Dedifferentiated amniotic fluid mesenchymal stem cell (primary cell): ENCODE results near the gene SPO11.

Experiments used
- DNase-seq: peaks from one replicate; pipeline ENCODE4 v3.0.0-alpha.2; 2016; ENCODE audit errors: extremely low spot score

Gene SPO11

DNA sequence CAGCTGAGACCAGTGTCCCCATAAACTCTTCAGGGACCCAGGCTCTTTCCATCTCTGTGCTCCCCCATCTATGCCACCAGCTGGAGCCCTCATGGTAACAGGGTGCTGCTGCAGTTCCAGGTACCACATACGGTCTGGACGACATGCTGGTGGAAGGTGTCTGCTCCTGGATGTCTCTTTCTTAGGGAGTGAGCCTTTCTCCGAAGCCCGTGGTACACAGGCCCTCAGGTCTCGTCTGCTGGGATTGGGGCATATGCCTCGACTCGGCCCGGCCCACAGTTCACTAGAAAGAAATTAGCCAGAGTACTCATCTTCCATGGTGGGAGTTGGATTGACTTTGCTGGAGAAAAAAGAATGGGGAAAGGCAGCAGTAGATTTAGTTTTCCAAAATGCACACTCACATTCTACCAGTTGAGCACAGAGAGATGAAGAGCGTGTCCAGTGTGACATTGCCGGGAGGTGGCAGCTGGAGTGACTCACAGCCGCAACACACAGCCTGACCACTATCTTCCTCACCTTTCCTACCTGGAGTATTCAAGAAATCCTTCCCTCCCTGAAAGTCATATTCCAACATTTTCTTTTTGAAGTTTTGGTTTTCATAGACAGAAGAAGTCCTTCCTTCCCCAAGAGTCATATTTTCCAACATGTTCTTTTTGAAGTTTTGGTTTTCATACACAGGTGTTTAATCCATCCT, 18.6 kb upstream of the SPO11 start:
- DNase-seq: no peak

DNA sequence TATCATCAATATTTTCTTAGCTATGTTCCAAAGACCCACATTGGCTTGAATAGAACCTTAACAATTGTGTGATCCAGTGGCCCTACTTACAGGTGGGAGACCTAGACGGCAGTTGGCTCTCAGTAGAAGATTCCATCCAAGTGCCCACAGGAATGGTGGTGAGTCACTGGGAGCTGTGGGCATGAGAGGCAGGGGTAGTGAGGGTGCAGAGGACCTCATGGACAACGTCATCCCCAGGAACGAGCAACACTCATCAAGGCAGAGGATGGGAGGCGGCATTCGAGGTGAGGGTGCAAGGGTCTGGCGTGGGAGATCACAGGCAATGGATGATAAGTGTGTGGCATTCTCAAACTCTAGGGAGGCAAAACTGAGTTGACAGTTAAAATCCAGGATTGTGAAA, 17.5 kb upstream of the SPO11 start:
- DNase-seq: no peak

DNA sequence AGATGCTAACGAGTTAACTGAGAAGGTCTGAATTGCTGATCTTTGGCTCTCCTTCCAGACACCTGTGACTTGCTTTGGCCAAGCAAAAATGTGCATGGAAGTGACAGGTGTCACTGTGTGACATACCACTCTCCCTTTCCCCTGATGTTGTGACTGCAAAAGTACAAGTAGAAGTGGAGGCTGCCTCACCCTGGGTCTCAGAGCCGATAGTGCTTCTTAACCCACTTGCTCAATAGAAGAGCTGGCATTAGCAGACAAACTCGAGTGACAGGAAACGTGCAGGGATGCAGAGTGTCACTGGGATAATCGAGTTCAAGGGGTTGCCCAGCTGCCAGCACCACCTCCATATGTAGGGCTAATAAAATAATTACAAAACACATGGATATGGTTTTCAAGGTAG, 16.4 kb upstream of the SPO11 start:
- DNase-seq: no peak

DNA sequence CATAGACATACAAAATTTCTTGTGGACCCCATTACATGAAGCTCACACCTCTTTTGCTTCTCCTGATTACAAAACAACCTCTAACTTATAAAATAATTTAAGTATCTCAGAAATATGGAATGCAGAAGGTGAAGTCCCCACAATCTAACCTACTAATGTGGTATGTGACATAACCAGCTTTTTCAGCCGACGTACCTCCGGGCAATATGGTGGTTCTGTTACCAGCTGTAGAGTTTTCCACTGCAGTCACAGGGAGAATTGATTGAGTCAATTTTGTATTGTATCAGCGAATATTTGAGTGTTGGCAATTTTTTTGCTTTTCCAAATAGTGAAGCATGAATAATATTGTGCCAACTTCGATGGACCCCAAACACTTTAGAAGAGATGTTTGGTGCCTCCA, 15.7 kb upstream of the SPO11 start:
- DNase-seq: no peak

DNA sequence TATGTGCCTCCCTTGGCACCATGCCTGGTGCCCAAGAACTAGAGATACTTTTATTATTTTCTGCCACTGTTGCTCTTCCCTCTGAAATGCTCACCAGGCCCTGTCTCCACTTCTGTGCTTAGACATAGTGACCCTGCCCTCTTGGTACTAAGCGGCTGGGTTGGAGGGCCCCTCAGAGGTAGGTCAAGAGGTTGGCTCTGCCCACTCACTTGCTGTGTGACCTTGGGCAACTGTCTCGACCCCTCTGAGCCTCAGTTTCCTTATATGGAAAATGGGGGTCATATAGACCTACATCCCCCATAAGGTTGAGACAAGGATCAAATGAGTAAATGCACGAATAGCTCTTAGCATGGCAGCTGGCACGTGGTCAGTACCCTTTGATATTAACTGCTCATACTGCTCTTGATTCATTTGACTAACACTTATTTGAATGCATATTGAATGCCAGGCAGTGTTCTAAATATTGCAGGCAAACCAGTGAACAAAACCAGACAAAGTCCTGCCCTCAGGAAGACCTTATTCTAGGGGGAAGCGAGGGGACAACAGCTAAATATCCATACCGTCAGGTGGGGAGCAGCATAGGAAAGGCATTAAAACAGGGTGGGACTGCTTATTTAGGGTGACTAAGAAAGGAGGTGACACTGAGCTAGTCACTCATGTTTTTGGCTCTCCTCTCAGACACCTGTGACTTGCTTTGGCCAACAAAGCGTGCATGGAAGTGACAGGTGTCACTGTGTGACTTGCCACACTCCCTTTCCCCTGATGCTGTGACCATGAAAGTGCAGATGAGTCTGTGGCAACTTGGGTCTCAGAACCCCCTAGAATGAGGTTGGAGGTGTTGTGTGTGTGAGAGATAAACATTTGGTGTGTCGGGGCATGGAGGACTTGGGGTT, 14.3 kb upstream of the SPO11 start:
- DNase-seq: no peak

DNA sequence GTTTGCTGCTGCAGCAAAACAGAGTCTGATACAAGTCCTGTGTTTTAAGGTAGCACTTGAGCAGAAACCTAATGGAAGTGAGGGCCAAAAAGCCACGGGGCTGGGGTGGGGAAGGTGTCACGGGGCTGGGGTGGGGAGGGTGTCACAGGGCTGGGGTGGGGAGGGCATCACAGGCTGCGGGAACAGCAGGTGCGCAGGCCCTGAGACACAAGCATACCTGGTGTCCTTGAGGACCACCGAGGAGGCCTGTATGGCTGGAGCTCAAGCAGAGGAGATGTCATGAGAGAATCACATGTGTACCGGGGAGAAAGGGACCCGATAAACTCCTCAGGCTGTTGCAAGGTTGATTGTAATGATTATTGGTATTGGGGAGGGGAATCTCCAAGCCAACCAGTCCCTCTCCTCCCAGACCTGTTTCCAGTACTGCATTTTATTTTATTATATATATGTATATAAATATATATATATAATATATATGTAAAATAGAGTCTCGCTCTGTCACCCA, 13.6 kb upstream of the SPO11 start:
- DNase-seq: no peak

DNA sequence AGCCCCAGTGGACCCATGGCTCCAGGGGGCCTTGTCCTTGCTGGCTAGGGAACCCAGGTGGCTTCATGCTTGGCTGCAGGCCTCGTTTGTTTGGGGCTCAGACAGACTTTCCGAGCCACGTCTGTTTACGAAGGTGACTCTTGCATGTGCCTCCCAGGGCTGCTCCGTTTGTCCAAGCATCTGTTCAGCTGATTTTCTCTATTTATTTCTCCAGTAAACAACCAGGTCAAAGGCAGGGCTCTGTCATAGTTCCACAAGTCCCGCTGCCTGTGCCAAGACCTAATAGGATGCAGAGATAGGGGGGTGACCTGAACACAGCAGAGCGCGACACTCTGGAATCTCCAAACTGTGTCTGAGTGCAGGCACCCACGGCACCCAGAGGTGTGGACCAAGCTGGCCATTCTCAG, 12.8 kb upstream of the SPO11 start:
- DNase-seq: no peak

DNA sequence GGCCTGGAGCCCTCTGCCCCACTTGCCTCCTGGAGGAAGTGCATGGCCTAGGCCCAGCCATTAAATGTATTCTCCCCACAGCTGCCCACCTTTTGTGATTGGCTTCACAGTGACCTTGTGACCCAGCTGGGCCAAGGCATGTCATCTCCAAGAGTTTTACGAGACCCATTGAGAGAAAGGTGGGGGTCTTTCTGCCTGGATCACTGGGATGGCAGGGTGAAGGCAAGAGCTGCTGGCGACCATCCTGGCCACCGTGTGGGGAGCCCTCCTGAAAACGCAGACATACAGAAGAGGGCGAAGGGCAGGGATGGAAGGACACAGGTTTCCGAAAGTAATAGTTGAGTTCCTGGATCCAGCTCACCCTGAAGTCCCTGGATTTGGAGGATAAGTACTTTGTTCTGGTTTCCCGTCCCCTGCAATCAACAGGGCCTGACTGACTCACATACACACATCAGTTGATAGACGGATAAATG, 12.3 kb upstream of the SPO11 start:
- no peak for DNase-seq

DNA sequence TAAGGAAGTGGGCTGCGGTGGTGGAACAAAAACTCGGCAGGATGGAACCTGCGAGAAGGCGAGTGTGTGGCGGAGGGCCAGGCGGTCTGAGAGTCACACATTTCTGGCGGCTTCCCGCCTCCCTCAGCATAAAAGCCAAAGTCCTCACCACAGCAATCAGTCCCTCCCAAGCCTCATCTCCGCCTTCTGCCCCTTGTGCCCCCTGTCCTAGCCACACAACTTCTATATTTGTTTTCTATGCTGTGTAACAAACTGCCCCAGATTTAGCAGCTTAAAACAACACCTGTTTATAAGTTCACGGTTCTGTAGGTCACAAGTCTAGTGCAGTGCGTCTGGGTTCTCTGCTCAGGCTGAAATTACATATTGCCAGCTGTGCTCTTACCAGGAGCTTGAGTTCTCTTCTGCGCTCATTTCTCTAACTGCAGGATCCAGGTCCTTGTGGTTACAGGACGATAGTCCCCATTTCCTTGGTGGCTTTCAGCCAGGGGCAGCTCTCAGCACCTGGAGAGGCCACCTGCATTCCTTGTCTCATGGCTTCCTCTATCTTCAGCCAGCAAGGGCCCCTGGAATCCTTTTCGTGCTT, 11.7 kb upstream of the SPO11 start:
- DNase-seq: no peak

DNA sequence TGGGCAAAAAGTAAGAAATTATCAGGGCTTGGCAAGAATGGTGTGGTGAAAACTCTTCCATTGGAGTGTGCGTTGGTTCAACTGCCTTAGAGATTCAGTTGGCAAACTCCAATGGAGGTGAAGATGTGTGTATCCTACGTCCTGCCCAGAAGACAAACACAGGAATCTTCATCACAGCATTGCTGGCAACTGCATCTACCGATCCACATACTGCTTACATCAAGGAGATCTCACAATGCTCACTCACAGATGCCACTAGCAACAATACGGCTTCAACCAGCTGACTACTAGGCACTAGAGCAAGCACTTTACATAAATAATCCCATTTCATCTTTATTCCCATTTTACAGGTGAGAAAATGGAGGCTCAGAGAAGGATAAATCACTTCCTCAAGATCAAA, 10.0 kb upstream of the SPO11 start:
- DNase-seq: no peak

DNA sequence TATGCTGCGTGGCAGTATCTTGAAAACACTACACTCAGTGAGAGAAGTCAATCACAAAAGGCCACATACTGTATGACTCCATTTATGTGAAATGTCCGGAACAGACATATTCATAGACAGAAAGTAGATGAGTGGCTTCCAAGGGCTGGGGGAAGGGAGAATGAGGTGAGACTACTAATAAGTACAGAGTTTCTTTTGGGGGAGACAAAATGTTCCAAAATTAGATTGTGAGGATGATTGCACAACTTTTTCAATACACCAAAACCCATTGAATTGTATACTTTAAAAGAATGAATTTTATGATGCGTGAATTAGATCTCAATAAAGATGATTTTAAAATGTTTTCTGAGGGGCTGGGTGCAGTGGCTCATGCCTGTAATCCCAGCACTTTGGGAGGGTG, 9.2 kb upstream of the SPO11 start:
- no peak for DNase-seq

DNA sequence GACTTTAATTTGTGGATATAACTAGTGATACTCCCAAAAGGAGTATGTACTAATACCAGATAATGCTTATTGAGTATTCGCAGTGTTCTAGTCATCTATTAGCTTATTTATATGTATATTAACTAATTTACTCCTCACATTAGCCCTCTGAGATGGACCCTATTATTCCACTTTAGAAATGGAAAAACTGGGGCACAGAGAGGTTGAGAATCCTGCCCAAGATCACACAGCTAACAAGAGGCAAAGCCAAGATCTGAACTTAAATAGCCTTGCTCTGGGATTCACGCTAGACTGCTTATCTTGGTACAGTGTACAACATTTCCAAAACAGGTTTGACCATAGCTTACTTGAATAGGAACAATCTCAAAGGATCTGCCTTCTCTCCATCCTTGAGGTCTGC, 8.5 kb upstream of the SPO11 start:
- DNase-seq: no peak

DNA sequence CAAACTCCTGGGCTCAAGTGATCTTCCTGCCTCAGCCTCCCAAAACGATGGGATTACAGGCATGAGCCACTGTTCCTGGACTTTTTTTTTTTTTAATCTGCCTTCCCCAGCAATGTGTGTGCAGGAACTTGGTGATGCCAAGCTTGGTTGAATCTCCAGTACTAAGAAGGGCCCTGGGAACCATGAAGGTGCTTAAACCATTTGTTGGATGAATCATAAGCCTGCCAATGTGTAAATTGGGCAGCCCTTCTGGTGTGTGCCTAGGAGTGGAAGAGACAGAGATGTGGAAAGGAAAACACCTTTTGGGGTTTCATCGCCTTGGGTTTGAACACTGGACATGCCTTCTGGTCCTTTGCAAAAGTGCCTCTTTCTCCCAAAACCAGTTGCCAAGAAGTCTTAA, 7.1 kb upstream of the SPO11 start:
- DNase-seq: no peak

DNA sequence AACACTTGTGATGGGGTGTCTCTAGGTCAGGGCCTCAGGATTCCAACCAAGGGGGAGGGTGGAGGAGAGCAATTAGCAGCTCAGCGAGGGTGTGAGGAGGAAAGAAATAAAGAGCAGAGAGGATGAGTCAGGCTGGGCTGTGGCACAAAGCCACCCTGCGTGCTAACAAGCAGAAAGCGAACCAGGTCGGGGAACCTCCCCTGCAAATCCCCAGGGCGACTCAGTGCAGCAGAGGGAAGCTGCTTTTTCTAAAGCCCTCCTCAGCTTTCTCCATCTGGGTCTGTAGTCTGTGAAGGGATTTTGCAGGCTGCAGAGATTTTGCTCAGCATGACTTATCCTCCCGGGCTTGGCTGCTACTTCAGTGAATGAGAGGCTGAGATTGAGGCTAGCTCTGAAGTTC, 6.6 kb upstream of the SPO11 start:
- DNase-seq: no peak

DNA sequence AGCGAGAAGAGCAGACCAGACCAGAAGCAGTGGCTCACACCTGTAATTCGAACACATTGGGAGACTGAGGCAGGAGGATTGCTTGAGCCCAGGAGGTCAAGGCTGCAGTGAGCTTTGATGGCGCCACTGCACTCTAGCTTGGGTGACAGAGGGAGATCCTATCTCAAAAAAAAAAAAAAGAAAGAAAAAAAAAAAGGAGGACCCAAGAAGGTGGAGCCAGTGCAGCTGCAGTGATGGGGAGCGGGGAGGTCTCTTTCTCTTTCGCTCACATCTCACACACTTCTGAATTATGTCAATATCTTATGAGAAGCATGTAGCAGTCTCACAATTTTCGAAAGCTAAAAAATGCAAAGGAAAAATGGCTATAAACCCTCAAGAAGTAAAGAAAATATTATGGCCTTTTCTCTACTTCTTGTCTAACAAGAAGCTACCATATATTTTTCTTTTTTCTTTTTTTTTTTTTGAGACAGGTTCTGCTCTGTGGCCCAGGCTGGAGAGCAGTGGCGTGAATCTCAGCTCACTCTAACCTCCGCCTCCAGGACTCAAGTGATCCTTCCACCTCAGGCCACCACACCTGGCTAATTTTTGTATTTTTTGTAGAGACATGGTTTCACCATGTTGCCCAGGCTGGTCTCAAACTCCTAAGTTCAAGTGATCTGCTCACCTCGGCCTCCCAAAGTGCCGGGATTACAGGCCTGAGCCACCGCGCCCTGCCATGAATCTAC, 3.8 kb upstream of the SPO11 start:
- no peak for DNase-seq

DNA sequence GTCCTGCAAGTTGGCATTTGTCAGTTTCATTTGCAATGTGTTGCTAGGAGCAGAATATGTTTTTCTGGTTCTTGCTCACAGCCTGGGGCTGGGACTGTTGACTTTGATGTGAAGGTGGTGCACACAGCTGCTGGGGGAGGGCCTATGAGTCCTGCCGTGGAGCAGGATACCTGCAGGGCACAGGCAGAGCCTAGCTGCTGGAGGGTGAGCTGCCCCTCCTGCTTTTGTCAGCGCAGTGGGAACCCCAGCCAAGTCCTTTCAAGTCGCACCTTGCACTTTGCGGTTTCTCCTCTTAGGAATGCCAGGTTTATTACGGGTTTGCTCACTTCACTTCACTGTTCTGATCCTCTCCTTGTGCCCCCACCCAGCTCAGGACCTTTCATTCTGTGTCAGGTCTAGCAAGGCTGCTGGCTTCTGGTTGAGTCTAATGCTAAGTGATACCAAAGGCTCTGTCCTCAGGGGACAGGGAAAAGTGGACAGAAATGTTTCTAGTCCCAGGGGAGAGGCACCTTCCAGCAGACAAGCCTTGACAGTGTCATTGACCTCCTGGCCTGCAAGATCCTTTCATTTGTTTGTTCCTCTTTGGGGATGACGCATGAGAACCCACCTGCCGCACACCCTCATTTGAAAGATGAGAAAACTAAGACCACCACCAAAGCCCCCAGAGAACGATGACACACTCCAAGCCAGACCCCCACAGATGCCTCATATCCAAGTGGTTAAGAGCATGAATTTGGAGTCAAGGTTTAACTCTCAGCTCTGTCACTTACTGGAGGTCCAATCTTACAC, 2.7 kb upstream of the SPO11 start:
- no peak for DNase-seq

DNA sequence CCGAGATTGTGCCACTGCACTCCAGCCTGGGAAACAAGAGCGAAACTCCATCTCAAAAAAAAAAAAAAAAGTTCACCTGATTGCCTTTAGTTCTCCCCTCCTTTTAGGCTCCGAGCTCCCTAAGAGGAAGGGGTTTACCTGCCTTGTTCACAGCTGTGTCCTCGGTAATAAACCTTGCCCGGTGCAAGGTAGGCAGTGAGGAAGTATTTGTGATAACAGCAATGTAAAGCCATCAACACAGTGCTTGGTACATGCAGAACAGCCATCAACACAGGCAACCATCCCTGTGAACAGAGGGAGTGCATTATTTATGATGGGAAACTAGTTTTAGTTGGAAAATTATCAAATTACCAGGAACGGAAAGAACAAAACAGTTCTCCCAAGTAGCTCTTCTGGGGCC, 1.8 kb upstream of the SPO11 start:
- DNase-seq: no peak

DNA sequence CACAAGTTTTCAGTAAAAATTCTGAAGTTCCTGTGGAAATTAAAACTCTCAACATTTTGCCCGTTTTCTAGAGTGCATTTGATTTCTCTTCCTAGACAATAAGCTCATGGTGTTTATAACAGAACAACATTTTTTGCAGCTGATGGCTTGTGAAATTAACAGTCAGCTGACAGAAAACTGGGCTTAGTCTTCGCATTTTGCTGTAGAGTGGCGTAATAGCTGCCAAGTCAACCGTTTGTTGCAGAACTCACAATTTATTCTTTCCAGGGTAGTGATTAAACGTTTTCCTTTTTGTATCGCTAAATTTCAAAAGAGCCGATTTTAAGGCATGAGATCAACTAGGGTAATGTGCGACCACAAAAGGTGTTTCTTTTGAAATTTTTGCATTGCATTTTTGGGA, 1.4 kb downstream of the SPO11 start:
- no peak for DNase-seq

DNA sequence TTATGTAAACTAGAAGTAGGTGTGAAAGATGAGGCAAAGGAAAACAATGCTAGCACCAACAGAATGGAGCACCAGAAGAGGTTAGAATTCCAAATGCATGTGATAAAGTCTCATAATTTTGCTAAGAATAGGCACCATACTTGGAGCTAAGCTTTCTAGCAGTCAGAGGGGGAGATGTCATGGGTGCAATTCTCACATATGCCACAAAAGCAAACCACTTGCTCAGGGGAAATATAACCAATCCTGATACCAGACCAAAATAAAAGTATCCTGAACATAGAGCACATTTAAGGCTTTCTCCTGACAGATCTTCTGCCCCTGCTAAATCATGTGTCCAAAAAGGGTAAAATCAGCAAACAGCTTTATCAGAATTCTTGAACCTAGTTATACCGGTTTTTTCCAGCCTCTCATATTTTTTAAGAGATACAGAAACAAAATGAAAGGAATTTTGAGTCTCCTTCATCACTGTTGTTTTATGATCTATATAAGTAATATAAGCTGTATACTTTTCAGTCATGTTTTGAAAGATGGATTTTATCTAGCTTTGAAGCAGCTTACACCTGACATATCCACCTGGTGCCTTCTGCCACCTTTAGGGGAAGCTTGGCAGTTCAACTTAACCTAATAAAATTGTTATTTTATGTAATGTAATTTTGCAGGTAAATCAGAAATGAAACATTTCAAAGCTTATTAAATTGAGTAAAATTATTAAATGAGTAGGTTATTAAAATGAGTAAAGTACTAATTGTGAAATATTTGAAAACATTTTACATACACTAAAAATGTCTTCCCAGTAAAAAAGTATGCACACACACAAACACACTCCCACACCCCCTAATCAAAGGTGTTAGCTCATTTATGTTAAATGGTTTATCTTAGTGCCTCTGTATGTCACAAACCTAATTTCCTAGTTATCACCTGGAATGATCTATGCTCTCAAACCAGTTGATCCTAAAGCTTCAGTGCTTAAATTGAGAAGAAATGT, 2.8 kb downstream of the SPO11 start:
- DNase-seq: no peak

DNA sequence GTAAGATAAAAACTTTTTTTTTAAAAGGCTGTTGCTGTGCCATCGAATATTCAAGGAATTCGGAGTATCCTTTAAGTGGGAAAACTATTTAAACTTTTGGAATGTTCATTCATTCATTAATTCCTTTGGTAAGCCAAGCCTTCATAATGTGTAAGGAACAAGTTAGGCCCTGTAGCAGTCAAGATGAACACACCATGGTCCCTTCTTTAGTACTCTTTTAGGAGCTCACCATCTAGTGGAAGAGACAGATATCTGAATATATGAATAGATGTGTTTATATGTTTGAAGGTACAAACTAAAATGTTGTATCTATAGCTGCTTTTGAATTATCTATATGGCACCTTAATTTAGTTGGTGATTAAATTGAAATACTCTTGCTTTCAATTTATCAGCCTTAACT, 5.8 kb downstream of the SPO11 start:
- no peak for DNase-seq
